VCaP (cell line): ENCODE measurements around the gene GZMB.
A peak's percentile ranks its signal among the peaks of the same experiment; 100 is the strongest.
"Not testable (repeated sequence)": the region's sequence is repeated elsewhere in the genome, so short reads cannot be mapped to it uniquely, and the experiment has no call there.

Source experiments
- H3K27ac ChIP-seq: fragments of 450-650 bp; 2 replicates; pipeline ENCODE4 v1.5.1; 2017
- TF ChIP-seq, protein P1 (sequence below): fragments of 450-650 bp; conservative IDR thresholded peaks from 2 replicates; pipeline ENCODE4 v1.5.1; 2017; ENCODE audit warnings: mild to moderate bottlenecking, moderate library complexity

Gene GZMB

DNA sequence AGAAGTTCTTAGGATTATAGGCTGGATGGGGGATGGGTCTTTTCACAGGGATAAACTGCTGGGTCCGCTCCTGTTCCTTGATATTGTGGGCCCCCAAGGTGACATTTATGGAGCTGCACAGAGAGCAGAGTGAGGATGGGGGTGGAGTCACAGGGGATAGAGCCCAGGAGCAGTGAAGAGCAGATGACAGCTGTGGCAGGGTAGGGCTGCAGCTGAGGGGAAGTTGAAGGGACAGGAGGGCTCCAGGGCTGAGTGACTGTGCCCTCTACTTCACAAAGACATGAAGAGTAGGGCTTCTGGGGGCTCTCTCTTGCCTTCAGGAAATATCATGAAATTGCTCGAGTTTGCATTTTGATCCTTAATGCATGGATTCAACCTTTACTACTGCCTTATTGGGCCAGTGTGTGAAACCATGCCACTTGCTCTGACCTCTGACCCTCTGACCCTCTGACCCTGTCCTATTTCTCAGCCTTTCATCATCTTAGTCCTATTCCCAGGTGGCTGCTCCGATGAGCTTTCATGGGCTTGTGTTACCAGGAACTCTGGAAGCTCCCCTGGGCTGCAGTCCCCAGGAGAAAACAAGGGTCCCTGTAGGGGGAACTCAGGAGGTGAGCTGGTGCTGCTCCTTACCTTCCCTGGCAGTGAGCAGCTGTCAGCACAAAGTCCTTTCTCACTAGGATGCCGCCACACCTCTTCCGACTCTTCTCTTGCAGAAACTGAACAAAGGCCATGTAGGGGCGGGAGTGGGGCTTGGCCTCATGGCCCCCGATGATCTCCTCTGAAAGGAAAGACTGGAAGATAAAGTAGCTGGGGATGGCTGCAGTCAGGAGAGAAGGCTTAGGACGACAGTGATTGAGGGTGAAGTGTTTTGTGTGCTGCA lies 26.1 kb downstream of the GZMB start:
- no peak overlapping the region for H3K27ac ChIP-seq
- TF ChIP-seq, protein P1, sequence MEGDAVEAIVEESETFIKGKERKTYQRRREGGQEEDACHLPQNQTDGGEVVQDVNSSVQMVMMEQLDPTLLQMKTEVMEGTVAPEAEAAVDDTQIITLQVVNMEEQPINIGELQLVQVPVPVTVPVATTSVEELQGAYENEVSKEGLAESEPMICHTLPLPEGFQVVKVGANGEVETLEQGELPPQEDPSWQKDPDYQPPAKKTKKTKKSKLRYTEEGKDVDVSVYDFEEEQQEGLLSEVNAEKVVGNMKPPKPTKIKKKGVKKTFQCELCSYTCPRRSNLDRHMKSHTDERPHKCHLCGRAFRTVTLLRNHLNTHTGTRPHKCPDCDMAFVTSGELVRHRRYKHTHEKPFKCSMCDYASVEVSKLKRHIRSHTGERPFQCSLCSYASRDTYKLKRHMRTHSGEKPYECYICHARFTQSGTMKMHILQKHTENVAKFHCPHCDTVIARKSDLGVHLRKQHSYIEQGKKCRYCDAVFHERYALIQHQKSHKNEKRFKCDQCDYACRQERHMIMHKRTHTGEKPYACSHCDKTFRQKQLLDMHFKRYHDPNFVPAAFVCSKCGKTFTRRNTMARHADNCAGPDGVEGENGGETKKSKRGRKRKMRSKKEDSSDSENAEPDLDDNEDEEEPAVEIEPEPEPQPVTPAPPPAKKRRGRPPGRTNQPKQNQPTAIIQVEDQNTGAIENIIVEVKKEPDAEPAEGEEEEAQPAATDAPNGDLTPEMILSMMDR, result no peak

DNA sequence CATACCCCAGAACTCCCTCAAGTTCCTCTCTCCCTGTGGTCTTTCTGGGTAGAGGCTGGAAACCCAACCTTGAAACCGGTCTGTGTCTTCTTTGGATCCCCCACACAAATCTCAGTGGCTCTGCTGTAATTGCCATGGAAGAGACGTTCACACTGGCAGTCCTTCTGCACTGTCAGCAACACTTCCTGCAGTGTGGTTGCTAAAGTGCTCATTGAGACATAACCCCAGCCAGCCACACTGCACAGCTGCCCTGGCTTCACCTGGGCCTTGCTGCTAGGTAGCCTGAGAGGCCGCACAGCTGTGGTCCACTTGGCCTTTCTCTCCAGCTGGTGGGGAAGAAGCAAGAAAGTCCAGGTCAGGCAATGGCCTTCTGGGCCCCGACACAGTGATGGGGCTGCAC lies 26.9 kb downstream of the GZMB start:
- TF ChIP-seq, protein P1, result no peak

DNA sequence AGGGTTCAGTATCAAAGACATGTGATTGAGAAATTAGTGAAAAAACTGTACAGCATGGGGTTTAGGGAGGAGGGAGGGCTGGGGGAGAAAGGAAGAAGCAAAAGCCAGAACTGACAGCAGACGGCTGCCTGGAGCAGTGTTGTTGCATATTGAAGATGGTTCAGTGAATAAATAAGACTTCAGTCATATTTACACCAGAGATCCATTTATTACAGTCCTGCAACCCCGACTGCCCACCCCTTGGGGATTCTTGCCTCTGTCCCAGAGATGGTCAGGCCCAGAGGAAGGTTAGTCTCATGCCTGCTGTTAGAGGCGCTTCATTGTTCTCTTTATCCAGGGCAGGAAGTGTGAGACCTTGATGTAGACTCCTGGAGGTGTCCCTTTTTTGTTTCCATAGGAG lies 27.7 kb downstream of the GZMB start:
- TF ChIP-seq, protein P1, result no peak
- no peak overlapping the region for H3K27ac ChIP-seq

More for the DNA sequence above, 26.9 kb downstream of the GZMB start:
- H3K27ac ChIP-seq, result no peak overlapping the region

DNA sequence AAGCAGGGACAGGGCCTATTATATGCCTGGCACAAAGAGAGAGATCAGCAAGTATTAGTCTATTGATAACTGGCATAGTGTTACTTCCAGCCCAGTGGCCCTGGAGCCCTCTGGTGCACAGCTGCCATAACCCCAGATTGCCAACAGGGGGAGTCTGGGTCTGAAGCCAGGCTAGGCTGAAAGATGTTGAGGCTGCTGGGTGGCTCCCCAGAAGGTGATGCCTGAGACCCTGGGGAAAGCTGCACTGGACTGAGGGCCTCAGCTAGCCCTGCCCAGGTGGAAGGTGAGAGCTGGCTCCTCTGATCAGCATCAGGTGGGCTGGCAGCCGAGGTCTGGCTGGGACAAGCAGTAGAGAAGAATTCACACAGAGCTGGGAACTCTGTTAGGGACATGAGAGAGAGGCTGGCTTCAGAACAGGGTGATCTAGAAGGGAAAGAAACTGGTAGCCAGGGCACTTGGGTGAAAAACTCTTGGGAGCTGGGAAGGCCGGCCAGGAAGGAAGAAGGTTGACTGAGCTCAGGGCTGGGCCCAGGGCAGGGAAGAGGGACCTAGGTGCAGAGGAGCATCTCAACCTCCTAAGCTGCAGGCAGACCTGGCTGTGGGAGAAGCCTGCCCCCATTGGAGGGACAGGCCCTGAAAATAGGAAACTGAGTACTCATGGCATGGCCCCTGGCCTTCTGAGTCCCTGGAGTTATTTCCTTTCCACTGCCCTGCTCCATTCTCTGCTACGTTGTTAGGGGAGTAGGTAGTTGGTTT lies 28.4 kb downstream of the GZMB start:
- no peak overlapping the region for H3K27ac ChIP-seq
- TF ChIP-seq, protein P1, result peak; percentile 78

DNA sequence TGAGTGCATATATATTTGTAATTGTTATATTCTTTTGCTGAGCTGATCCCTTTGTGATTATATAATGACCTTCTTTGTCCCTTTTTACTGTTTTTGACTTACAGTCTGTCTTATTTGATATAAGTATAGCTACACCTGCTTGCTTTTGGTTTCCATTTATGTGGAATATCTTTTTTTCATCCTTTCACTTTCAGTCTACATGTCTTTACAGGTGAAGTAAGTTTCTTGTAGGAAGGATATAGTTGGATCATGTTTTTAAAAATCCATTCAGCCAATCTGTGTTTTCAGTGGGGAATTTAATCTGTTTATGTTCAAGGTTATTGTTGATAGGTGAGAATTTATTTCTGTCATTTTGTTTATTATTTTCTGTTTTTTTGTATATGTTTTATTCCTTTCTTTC lies 36.6 kb downstream of the GZMB start:
- no peak overlapping the region for H3K27ac ChIP-seq
- TF ChIP-seq, protein P1, result no peak

DNA sequence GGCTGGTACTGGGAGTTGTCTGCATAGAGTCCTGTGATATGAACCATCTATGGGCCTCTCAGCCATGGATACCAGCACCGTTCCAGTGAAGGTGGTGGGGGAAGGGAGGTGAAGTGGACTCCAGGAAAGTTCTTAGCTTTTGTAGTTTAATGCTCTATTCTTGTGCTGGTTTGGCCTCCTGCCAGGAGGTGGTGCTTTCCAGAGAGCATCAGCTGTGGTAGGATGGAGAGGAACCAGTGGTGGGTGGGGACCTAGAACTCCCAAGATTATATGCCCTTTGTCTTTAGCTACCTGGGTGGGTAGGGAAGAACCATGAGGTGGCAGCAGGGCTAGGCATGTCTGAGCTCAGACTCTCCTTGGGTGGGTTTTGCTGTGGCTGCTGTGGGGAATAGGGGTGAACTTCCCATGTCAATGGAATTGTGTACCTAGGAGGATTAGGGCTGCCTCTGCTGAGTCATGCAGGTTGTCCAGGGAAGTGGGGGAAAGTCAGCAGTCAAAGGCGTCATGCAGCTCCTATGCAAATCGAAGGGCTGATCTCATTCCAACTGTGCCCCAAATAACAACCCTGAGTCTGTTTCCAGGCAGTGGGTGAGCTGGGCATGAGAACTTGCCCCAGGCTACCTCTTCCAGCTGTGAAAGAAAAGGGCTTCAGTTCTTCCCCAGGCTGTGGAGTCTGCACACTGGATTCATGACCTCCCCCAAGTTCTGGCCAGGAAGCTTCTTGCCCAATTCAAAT lies 38.7 kb downstream of the GZMB start:
- H3K27ac ChIP-seq, result no peak overlapping the region
- TF ChIP-seq, protein P1, result no peak

DNA sequence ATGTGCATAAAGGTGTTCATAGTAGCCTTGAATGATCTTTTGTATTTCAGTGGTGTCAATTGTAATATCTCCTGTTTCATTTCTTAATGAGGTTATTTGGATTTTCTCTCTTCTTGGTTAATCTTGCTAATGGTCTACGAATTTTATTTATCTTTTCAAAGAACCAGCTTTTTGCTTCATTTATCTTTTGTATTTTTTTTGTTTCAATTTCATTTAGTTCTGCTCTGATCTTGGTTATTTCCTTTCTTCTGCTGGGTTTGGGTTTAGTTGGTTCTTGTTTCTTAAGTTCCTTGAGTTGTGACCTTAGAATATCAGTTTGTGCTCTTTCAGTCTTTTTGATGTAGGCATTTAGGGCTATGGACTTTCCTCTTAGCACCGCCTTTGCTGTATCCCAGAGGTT lies 43.0 kb downstream of the GZMB start:
- H3K27ac ChIP-seq, result not testable (repeated sequence)

DNA sequence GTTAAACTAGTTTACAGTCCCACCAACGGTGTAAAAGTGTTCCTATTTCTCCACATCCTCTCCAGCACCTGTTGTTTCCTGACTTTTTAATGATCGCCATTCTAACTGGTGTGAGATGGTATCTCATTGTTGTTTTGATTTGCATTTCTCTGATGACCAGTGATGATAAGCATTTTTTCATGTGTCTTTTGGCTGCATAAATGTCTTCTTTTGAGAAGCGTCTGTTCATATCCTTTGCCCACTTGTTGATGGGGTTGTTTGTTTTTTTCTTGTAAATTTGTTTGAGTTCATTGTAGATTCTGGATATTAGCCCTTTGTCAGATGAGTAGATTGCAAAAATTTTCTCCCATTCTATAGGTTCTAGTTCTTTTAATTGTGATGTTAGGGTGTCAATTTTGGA lies 49.6 kb downstream of the GZMB start:
- H3K27ac ChIP-seq, result not testable (repeated sequence)
